ENCODE measurements around the gene ANKRD26.

DNA sequence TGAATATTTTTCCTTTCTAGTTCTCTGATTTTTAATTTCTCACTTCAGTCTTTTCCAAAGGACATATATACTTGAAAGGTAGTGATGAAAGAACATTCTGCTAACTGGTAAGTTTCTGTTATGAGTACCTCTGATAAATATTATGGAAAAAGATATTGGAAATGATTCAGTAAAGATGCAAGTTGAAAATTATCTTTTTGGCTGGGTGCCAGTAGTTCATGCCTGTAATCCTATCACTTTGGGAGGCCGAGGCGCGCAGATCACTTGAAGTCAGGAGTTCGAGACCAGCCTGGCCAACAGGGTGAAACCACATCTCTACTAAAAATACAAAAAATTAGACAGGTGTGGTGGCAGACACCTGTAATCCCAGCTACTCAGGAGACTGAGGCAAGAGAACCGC, 62.1 kb downstream of the ANKRD26 start:
- TF ChIP-seq, protein P1, sequence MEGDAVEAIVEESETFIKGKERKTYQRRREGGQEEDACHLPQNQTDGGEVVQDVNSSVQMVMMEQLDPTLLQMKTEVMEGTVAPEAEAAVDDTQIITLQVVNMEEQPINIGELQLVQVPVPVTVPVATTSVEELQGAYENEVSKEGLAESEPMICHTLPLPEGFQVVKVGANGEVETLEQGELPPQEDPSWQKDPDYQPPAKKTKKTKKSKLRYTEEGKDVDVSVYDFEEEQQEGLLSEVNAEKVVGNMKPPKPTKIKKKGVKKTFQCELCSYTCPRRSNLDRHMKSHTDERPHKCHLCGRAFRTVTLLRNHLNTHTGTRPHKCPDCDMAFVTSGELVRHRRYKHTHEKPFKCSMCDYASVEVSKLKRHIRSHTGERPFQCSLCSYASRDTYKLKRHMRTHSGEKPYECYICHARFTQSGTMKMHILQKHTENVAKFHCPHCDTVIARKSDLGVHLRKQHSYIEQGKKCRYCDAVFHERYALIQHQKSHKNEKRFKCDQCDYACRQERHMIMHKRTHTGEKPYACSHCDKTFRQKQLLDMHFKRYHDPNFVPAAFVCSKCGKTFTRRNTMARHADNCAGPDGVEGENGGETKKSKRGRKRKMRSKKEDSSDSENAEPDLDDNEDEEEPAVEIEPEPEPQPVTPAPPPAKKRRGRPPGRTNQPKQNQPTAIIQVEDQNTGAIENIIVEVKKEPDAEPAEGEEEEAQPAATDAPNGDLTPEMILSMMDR (conservative IDR thresholded peaks at IDR 0.05): no peak
- no peak for TF ChIP-seq ZFX (IDR thresholded peaks at IDR 0.05)

All from C4-2B (cell line).